Epidermal melanocyte (primary cell): ENCODE measurements around the gene BMPER.

Source experiments
- DNase-seq: peaks from one replicate; pipeline ENCODE4 v3.0.0; 2011; ENCODE audit warnings: low spot score; ENCODE audit not compliant: insufficient read length

The BMPER gene

DNA sequence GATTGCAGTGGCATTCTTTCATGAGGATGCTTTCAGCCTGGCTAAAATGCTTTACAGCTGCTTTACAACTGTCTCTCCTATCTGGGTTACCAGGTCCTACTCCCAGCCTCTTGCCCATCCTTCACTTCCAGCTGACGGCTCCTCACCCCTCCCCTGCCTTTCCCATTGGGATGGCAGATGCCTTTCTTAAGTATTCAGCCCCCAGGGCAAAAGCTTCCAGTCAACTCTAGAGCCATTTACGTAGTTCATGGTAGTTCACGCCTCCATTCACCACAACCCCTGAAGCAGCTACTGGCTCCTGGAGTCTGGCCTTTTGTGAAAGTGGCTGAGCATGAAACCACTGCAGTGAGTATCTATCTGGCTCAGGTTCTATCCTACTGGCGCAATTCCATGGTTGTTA, 17.2 kb upstream of the BMPER start:
- no peak for DNase-seq

DNA sequence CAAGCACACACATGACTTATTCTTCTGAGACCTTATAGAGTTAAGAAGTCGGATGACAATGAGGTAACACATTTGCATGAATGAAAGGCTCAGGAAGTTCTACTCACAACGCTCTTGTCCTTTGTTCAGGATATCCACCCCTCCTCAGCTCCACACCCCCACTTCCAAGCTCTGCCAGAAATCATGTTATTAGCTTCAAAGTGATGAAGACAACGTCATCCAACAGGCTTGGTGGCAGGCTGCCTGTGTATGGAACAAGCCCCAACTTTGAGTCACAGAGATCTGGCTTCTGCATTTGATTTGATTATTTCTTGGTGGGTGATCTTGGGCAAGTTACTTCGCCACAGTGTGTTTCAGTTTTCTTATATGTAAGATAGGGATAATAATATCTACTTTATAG, 12.4 kb upstream of the BMPER start:
- no peak for DNase-seq

DNA sequence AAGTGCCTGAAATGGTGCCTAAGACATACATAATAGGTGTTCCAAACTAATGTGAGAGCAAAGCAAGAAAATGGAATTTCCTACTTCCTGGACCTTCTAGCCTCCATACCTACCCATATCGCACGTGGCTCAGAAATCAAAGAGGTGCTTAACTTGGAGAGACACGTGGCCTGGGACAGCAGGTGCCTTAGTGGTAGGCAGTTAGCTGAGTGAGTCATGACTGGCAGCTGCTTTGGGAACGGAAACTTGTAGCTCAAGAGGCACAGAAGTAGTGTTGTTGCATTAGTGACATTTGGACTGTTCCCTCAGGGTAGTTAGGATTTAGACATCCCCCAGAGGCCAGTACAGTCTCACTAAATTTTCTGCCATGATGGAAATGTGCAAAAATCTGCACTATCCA, 12.0 kb upstream of the BMPER start:
- DNase-seq = no peak

- peak; percentile 53 for DNase-seq
Measured at GRCh38 chr7:33895025-33895804, 10.1 kb upstream of the BMPER start.

DNA sequence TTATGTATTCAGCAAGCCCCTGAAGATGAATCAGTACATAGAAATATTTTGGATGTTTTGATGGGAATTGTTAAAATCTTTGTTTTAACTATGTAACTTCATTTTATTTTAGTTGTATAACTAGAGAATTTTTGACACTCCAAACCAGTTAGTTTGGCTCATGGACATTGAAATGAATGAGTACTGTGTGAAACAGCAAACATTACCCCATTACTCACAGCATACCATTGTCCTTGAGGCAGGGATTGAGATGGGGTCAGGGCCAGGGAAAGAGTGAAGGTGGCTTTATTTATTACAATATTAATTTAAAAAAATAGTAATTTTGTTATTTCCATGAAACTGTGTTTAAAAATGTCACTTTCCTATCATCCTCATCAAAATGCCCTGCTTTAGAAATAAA, 4.8 kb upstream of the BMPER start:
- DNase-seq = no peak

DNA sequence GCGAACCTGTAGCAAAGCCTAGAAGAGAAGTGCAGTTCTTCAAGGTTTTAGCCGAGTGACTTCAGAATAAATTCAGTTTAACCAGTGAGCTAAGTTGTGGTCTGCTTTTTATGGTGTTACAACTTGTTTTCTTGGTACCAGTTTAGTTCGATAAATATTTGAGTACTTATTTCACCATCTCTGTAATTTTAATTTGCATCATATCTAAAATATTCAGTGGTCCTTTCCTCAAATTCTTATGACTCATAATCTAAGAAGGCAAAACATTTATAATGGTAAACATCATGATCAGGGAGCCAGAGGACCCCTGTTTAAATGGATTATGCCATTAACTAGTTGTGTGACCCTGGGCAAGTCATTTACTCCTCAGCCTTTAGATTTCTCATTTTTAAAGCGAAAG, 4.1 kb upstream of the BMPER start:
- DNase-seq = no peak

DNA sequence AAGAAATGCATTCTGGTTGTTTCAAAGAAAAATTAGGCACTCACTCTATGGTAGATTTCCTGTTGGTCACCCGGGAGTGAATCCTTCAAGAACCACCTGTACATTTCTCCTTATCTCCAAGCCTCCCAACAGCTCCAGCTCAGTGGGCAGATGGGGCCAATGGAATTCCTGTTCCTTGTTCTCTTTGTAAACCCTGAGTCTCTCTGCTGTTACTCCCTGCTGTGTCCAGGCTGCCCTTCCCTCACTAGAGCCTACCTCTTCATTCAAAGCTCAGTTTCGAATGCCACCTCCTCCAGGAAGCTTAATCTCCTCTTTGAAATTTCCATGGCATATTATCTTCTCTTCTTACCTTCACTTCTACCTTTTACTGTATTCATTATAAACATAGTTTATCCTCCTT, 3.5 kb upstream of the BMPER start:
- no peak for DNase-seq

DNA sequence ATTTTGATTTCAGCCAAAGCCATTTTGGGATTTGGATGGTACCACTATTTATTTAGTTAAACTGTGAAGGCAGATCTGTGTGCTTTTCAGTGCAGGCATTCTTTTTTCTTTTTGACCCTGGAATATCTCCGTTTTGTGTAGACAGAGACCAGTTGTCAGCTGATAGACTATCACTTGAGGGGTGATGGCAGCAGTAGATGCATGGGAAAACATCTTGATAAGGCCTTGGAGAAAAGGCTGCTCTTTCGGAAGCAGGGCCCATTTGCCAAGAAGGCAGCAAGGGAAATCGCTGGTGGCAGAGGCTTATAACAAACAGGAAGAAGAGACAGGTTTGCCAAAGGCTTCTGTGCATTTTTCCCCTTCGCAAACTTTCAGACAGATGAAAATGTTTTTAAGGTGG, 2.6 kb upstream of the BMPER start:
- no peak for DNase-seq

GRCh38 chr7:33903791-33904680, 1.3 kb upstream of the BMPER start:
- DNase-seq = no peak

DNA sequence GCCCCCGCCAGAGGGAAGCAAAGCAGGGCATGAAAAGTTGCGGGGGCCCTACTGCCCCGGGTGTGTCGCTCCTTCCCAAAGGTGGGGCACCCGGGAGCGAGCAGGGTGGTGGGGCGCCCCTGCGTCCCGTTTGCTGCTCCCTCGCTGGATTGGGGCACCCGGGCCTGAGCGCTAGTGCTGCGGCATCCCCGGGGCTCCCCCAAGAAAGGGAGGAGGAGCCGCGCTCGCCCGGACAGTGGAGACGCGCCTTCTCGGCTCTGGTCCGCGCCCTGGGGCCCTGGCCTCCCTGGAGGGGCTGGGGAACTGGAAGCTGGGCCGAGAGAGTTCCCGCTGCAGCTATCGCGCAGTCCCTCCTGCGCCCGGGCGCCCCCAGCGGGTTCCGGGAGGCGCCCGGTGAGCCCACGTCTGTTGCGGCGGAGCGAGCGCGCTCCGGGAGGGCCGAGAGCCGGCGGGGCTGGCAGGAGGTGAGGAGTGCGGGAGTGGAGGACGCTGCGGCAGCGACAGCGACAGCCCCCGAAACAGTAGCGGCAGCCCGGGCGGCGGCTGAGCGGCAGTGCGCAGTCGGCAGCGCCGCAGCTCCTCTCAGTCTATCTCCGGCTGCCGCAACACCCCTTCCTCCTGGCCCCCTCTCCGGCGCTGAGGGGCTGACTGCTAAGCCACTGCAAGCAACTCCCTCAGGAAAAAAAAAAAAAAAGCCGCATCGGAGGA, 504 bp upstream of the BMPER start:
- peak; percentile 45 for DNase-seq

DNA sequence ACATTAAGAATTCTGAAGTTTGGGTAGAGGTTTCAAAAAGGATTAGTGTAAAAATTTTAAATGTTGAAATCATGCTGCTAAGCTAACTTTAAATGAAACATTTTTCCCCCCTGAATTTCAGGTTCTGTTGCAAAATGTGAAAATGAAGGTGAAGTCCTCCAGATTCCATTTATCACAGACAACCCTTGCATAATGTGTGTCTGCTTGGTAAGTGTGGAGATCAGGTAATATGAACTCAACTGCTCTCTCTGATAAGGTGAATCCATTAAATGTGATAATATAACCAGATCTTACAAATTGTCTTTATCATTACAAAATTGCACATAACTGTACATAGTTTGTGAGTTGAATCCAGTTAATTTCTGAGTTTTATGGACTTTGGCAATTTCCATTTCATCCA, 1.4 kb downstream of the BMPER start:
- no peak for DNase-seq

- no peak for DNase-seq
Measured at GRCh38 chr7:33907625-33908024, 2.3 kb downstream of the BMPER start.

DNA sequence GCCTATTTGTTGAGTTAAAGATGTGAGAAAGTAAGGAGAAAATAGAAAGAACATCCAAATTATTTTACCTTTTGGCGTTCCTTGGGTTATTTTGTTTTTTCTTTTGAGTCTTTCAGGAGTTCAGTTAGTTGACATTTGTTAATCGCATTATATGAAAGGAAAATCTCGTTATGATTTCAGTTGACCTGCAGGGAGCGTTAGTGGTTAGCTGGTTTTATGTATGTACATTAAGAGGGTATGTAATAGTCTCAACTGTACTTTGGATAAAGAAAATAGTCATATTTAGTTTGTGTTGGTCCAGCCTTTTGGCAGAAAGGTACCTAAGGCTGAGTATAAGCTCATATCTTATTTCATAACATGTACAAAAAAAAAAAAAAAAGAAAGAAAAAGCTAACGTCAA, 4.0 kb downstream of the BMPER start:
- no peak for DNase-seq

DNA sequence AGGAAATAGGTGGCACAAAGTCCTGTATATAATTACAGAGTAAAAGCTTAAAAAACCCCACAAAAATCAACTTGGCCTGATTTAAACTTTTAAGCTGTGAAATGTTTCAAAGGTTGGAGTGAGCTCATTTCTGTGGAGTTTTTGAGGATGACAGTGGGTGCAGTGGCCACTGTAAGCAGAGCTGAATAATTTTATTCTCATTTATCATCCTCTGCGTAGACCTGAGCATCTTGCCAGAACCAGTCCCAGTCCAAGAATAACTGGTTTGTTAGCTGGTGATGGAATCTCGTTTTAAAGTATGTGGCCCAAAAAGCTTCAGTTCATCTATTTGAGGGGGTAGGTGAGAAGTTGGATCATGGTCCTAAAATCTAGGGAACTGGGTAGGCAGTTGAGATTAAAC, 4.4 kb downstream of the BMPER start:
- no peak for DNase-seq

- DNase-seq = no peak
Measured at GRCh38 chr7:33910756-33911155, 5.4 kb downstream of the BMPER start.

GRCh38 chr7:33916357-33917081, 11.2 kb downstream of the BMPER start:
- DNase-seq = no peak

DNA sequence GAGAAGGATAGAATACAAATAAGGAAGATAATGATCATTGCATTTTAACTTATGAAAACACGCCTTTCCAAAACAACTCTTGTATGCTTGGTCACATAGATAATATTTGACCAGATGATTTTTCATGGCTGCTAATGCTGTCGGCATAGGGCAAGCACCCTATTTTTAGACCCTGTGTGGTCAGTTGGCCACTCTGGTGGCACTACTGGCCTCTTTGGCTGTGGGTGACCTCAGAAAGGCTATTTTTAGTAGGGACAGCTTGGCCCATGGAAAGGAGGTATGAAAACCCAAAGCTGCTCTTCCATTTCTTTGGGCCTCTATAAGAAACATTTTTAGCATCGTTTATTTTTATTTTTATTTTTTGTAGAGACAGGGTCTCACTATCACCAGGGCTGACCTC, 12.3 kb downstream of the BMPER start:
- DNase-seq = no peak

DNA sequence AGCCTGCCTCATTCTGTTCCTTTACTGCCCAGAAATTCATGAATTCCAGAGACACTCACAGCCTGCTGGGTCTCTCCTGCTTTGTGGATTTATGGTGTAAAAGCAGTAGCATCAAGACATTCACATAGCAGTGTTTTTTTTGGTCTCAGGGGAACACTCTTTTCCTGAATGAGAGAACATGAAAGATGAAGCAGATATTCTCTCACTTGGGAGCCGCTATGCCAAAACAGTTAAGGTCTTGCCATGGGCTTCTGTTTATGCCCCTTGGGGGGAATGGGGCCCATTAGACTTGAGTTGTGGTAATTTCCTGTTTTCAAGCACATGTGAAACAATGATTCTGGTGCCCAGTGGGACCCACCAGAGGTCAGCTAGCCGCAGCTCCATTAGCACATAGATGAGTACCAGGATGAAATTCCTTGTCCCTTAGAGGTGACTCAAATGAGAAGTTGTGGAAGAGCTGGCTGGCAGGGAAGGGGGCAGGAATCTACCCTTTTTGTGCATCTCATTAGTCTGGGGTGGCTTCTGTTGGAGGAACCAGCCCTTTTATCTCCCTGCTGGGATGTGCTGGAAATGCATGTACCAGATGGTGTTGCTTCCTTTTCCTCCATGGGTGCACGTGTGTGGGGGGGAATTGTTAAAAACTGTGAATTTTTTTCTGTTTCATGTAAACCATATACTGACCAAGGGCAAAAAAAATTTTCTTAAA, 13.3 kb downstream of the BMPER start:
- no peak for DNase-seq

DNA sequence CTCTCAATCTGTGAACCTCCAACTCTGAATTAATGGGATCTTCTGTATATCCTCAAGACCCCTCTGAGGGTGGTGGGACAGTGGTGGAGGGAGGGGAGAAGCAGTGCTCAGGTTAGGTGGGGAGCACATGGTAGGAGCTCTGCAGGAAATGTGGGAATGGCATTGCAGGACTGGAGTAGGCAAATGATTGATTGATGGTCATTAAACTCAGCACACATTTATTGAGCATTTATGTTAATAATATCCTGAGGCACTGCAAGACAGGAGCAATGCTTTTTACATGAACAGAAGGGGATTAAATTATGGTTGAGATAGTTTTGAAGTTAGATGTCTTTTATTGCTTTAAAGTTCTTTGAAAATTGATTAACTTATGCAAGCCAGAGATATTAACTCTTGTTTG, 14.1 kb downstream of the BMPER start:
- no peak for DNase-seq

DNA sequence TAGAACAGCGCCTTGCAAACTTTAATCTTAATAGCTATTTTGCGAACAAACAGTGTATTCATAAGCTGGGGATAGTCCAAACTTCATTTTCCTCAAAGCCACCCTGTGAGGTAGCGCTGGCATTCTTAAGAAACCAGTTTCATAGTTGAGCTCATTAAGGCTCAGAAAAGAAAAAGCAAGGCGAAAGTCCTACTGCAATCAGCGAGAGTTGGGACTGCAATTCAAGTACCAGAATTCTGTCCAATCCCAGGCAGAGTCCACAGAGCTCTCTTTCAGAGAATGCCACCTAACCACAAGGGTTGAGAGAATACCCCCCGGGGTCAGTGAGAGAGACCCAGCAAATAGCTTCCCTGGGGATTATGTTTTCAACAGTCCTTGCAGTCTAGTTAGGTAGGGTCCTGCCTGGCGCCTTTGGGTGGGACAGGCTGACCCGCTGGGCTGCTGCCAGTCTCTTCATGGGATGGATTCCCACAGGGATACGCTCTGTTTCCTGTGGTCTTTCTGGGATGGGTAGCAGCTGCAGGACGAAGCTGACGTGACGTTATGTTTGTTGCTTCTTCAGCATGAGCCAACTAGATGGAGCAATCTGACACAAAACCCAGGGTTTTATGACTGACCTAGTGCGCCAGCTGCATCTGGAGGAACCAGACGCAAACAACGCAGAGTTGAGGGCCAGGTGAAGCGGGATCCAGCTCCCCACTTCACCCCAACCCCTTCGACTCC, 16.0 kb downstream of the BMPER start:
- DNase-seq = peak; percentile 61
